HG03097 (cell line): Measurements from ENCODE around the gene NUPR1.
"Not testable (repeated sequence)": the region's sequence is repeated elsewhere in the genome, so short reads cannot be mapped to it uniquely, and the experiment has no call there.

ENCODE experiments used
- ATAC-seq: cut with Tn5 transposase; IDR thresholded peaks from one replicate; pipeline ENCODE4 v1.9.1; 2021; ENCODE audit not compliant: unreplicated experiment, low FRiP score

Gene NUPR1

DNA sequence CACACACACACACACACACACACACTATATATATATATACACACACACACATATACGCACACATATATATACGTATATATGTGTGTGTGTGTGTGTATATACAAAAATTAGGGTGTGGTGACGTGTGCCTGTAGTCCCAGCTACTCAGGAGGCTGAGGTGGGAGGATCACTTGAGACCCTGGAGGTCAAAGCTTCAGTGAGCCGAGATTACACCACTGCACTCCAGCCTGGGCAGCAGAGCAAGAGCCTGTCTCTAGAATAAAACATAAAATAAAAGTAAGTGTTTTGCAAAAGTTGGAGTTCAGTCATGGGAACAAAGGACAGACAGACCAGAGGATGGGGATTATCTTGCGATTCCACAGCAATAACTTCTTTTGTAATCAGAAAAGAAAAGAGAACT lies 10.8 kb downstream of the NUPR1 start:
- no peak for ATAC-seq

DNA sequence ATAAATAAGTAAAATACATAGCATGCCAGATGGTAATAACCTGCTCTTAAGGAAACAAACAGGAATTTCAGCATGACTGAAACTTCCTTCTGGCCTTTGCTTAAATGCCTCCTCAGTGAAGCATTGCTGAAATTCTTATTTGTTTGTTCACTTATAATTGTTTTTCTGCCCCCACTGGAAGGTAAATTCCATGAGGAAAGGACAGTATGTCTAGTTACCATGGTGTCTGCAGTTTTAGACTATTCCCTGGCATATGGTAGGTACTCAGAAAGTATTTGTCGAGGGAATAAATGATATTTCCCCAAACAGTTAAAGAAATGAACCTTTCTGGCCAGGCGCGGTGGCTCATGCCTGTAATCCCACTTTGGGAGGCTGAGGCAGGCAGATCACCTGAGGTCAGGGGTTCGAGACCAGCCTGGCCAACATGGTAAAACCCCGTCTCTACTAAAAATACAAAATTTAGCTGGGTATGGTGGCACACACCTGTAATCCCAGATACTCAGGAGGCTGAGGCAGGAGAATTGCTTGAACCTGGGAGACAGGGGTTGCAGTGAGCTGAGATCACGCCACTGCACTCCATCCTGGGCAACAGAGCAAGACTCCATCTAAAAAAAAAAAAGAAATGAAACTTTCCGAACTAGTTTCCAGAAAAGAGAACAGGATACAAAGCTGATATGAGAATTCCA lies 11.5 kb downstream of the NUPR1 start:
- ATAC-seq: not testable (repeated sequence)

DNA sequence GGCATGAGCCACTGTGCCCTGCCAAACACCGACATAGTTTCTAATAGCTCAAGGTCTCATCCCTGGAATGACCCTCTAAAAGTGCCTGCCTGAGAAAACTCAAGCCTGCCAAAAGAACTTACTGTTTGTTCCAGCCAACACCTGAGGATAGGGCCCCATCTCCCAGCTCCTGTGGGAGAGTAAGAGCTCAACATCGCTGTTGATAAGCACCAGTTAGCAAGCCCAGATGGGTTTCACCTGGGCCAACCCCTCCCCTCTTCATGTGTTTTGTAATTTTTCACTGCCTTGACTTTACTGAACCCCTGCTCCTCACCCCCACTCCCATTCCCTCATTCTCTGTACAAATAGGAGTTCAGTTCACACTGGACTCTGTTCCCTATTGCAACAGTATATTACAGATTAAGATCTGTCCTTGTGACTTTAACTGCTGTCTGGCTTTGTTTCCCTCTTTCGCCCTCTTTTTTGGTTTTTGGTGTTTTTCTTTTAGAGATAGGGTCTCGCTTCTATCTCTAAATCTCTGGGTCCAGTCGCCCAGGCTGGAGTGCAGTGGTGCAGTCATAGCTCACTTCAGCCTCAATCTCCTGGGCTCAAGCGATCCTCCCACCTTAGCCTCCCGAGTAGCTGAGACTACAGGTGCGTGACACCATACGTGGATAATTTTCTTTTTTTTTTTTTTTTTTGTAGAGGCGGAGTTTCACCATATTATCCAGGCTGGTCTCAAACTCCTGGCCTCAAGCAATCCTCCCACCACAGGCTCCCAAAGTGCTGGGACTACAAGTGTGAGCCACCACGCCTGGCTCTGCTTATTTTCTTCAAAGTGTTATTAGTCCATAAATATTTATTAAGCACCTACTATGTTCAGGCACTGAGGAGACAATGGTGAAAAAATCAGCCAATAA lies 12.3 kb downstream of the NUPR1 start:
- no peak for ATAC-seq

DNA sequence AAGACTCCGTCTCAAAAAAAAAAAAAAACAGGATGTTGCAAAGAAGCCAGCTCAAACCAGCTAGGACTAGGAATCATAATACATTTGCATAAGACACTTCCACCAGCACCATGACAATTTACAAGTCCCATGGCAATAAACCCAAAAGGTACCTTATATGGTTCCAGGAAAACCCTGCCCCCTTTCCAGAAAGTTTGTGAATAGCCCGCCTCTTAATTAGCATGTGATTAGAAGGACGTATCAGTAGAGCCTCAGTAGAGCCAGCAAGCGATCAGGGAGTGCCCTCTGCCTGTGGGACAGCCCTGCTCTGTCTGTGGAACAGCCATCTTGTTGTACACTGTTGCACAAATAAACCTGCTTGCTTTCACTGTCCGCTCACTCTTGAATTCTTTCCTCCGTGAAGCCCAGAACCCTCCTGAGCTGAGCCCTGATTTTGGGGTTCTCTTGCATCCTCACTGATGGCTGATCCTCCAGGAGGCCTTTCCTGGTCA lies 14.0 kb downstream of the NUPR1 start:
- ATAC-seq: no peak

DNA sequence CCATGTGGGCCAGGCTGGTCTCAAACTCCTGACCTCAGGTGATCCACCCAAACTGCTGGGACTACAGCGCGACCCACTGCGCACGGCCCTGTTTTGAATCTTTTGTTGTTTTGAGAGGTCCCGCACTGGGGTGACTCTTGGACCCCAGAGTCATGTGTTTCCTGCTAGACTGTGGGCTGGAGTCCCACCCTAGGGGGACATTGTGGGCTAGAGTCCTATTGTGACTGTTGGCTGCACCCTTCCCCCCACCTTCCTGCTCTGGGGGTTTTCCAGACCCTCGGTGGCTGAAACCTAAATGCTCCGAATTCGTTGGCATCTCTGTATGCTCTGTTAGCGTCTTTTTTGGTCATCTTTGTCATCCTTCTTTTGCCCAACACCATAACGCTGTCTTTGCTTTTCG lies 16.0 kb downstream of the NUPR1 start:
- no peak for ATAC-seq

DNA sequence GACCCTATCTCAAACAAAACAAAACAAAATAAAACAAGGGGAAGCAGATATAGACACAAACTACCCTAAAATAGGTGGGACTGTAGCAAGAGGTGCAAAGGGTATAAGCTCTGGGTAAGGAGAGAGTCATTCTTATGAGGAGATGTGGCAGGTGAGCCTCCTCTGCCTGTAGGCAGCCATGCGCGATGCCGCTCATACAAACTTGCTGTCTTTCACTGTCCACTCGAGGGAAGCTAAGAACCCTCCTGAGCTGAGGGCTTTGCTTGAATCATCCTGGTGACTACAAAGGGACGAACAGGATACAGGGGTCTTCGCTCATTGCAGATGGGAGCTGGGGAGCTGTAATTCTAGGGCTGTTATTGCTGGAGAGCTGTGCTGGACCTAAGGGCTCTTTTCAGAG lies 17.3 kb downstream of the NUPR1 start:
- ATAC-seq: no peak

DNA sequence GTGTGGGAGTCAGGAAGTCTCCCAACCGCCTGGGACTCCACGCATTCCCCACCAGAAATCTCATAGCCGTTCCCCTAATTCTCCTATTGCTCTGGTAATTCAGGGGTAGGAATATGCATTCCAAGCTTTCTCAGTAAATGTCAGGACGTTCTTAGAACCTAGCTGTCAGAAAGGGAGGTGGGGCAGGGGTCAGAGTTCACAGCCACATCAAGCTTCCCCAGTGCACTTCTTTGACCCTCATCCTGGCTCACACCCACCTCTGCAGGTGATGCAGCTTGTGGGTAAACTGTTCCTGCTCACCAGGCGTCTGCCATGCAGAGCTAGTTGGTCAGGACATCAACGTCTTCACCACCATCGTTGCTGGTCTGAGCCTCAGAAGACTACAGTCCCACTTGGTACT lies 18.1 kb downstream of the NUPR1 start:
- ATAC-seq: no peak

DNA sequence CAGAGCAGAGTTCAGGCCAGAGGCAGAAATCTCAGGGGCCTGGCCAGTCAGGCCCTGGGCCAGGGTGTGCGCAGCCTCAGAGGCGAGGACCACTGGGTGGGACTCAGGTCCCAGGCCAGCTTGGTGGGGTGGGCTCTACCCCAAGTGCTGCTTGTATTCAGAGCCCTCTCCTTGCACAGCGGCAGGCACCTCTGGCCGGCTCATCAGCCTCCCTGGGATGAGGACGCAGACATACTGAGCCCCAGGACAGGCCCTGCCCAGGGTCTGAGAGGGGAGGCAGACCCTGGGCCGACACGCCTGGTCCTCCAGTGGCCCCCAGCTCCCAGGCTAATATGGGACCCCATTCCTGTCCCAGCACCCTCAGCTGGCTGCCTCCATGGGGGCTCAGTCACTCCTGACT lies 24.5 kb downstream of the NUPR1 start:
- no peak for ATAC-seq

DNA sequence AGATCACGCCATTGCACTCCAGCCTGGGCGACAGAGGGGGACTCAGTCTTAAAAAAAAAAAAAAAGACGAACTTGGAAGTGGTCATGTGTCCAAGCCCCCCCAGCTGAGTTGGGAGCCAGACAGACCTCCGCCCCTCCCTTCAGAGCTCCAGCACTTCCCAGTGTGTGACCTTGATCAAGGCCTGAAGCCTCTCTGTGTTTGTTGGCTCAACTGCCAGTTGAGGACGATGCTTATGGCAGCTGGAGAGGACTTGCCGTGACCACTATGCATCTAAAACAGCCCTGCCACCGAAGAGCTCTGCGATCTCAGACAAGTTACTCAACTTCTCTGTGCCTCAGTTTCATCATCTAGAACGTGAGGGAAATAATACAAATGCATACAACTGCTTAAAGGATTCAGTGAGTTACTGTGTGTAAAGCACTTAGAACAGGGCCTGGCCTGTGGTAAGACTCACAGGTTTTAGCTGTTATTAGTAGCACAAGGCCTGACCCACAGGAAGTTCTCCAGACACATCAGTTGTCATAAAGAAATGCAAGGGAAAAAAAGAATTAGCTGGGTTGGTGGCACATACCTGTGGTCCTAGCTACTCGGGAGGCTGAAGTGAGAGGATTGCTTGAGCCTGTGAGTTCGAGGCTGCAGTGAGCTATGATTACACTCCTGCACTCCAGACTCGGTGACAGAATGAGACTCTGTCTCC lies 25.1 kb downstream of the NUPR1 start:
- ATAC-seq: no peak

DNA sequence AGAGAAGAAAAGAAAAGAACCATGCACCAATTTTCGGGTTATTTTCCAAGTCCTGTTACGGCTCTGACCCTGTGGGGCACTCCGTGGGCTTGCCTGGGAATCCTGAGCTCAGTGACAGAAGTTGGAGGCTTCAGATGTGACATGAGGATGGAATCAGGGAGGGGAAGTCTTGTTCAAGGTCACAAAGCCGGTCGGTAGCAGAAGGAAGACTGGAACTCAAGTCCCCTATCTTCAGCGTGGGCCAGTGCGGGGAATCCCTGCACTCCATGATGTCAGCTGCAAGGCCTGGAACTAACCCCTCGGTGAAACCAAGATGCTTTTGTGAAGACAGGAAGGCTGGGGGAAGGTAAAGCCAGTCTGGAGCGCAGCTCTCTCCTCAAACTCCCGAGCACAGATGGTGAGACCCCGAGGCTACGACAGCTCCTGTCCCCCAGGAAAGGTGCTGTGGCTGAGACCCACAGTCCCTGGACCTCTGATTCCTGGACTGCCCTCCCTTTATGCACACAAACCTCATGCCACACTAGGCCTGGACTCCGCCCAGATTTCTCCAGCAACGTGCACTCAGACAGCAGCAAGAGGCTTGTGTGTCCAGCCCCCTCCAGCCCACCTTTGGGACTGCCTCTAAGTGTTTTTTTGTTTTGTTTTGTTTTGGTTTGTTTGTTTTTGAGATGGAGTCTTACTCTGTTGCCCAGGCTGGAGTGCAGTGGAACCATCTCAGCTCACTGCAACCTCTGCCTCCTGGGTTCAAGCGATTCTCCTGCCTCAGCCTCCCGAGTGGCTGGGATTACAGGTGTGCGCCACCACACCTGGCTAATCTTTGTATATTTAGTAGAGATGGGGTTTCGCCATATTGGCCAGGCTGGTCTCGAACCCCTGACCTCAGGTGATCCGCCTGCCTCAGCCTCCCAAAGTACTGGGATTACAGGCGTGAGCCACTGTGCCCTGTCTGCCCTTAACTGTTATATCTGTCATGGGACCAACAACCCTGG lies 26.7 kb downstream of the NUPR1 start:
- no peak for ATAC-seq

DNA sequence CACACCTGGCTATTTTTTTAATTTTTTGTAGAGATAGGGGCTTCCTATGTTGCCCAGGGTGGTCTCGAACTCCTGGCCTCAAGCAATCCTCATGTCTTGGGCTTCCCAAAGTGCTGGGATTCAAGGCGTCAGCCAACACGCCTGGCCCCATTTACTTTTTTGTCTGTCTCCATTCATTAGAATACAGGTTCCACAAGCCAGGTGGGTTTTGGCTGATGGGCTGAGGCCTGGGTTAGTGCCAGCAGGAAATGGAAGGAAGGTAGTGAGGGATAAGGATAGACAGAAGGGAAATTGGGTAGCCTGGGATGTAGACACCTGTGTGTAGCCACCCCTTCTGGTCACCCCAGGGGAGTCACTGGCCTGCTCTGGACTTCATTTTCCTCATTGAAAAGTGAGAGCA lies 27.7 kb downstream of the NUPR1 start:
- ATAC-seq: no peak

DNA sequence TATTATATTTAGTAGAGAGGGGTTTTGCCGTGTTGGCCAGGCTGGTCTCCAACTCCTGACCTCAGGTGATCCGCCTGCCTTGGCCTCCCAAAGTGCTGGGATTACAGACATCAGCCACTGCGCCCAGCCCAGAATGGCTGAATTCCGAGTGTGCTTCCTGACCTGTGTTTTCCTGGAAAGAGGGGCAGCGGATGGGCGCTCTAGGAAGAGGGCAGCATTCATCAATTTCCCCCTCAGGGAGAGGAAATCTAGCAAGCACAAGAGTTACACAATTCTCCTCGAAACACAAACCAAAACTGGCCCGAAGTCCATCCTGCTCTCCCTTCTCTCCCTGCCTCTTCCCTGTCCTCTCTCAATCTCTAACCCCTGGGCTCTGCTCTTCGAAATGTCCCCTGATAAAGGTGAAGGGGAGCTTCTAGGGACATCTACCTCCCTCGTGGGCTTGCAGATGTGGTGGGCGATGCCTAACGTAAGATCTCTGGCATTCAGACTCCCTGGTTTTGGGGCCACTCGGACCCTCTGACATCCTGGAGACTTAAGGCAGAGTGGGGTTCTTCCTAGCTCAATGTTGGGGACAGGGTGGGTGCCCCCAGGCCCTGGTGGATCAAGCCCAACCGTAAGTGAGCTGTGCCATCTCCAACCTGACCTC lies 33.2 kb downstream of the NUPR1 start:
- no peak for ATAC-seq

DNA sequence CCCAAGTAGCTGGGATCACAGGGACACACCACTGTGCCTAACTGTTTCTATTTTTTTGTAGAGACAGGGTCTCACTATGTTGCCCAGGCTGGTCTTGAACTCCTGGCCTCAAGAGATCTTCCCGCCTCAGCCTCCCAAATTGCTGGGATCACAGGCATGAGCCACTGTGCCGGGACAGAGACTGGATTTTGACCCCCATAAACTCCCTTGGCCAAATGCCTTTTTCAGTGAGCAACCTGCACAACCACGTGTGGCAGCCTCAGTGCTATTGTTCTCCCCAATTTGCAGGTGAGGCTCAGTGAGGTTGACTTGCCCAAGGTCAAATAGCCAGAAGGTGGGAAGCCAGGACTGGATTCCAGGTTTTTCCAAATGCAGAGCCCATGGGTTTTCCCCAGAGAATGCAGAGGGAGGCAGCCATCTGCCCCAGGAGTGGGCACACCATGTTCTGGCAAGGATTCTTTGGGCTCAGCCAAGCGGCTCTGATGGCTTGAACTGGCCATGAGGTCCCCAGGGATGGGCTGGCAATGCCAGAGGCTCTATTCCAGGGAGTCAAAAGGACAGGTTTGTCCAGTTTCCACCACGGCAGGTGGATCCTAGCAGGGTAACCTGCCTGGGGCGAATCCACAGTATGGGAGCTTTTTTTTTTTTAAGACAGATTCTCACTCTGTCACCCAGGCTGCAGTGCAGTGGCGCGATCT lies 33.9 kb downstream of the NUPR1 start:
- no peak for ATAC-seq

DNA sequence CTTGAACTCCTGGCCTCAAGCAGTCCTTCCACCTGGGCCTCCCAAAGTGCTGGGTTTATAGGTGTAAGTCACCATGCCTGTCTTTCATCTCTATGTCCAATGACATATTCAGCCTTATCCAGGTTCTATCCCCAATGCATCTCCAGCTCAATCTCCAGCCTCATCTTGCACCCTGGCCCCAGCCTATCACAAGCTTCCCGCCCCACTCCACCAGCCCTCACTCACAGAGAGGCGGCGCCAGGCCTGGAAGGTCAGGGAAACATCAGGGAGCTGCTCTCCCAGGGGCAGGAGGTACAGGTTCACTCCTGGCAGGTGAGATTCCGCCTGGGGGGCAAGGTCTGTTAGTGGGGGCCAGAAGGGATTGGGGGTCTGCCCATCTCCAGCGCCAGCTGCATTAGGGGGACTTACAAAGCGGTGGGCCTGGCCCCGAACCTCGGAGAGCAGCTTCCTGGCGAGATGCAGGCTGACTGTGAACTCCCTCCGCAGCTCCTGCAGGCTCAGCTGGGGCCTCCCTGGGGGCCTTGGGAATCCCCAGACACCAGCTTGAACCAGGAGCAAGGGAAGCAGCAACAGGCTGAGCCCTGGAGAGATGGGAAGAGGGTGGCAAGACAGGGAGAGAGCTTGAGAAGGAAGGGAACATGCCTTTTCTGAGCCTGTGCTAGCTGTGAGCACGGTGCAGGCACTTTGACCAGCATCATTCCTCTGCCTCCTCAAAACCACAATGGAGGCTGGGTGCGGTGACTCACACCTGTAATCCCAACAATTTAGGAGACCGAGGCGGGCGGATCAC lies 35.1 kb downstream of the NUPR1 start:
- ATAC-seq: no peak

DNA sequence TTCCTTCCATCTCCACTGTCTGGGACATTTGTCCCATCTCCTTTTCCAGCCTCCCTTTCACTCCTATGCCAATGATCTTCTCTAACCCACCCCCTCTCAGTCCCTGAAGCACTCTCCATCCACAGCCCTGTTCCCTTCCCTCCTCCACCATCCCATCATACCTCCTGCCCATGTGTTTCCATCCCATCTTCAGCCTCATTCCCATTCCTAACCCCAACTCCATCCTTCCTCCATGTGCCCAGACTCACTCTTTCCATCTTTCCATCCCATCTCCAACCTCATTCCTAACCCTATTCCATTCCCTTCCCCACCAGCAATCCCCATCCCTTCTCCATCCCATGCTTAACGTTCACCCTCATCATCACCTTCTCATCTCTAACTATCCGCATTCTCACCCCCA lies 36.5 kb downstream of the NUPR1 start:
- ATAC-seq: no peak

DNA sequence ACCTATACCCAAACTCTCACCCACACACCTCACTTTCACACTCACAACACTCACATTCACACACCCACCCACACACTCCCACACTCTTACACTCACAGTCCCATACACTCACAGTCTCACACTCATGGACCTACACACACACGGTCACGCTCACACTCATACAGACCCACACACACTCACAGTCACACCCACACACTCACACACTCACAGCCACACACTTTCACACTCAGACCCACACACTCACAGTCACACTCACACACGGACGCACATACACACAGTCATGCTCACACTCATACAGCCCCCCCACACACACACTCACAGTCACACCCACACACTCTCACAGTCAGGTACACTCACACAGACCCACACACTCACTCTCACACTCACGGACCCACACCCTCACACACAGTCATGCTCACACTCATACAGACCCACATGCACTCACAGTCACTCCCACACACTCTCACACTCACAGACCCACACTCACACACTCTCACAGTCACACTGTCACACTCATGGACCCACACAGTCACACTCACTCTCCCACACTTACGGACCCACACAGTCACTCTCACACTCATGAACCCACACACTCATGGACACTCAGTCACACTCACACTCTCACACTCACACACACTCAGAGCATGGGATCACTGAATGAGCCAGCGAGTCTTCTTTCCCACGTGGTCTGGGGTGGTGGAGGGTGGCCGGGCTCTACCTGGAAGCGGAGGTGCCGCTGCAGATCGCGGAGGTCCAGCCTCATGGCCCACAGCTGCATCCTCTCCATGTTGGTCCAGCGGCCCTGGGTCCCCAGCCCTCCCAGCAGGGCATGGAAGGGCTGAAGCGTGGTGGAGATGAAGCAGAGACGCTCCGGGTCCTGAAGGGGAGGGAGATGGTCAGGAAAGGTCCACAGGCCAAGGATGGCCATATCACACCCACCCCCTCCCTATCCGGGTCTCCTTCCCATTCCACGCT lies 37.2 kb downstream of the NUPR1 start:
- ATAC-seq: no peak
